OCI-LY3 (cell line): Measurements from ENCODE around the gene LTBP4.

Experiments
- CTCF ChIP-seq: fragments of 200-600, 300-600 bp; sonication (generic); IDR thresholded peaks from 2 replicates; pipeline ENCODE4 v1.5.1; 2014; ENCODE audit warnings: antibody characterized with exemption, low read length, low read depth
- EZH2phosphoT487 ChIP-seq: fragments of 200-600 bp; shearing (Covaris generic); IDR thresholded peaks from 2 replicates; pipeline ENCODE4 v1.6.1; 2018; ENCODE audit warnings: antibody characterized with exemption, mixed run types, low read depth

DNA sequence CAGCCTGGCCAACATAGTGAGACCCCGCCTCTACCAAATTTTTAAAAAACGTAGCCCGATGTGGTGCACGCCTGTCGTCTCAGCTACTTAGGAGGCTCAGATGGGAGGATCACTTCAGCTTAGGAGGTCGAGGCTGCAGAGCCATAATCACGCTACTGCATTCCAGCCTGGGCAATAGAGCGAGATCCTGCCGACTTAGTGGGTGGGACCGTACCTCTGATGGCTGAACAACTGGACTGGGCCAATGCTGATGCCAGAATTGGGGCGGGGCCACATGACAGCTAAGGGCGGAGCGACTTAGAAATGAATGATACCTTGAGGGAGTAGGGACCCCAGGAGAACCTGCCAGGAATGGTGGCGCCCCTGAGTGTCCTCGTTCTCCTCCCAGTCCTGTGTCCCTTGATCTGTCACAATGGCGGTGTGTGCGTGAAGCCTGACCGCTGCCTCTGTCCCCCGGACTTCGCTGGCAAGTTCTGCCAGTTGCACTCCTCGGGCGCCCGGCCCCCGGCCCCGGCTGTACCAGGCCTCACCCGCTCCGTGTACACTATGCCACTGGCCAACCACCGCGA, 3.6 kb downstream of the LTBP4 start:
- TF ChIP-seq CTCF (no peak), EZH2phosphoT487 (no peak)
